Measurements from ENCODE around the gene SLC22A23.
"Not testable (repeated sequence)": the region's sequence is repeated elsewhere in the genome, so short reads cannot be mapped to it uniquely, and the experiment has no call there.

Gene SLC22A23

DNA sequence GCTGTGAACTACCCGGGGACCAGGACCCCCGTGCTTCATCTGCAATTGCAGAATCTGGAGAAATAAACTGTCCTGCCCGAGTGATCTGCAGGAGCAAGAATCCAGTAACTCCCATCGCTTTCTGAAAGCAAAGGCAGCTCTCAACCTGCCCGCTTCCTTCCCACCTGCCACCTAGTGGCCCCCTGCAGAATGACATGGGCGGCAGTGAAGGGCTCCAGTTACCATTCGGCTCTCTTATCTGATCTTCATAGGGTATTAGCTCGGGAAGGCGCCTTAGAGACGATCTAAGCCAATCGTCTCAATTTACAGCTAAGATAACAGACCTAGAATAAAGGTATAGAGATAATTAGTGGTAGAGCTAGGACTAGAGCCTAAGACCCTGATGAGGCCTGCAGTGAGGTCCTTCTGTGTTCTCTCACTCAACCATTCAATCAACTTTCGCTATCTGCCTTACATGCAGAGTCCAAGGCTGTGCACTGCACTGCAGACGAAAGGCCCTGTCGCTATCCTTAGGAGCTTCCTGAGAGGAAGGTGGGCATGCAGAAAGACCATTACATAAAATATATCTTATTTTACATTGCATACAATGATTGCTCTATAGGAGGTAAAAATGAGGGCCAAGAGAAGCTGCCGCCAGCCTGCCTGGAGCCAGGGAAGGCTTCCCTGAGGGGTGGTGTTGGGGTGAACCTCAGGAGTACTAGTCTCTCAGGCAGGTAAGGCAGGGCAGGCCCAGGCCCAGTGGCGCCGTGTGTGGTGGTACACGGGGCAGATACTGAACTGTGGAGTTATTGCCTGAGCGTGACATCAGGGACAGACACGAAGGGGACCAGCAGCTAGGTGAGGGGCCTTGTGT, 205.2 kb downstream of the SLC22A23 start:
- Histone ChIP-seq H3K9ac (ENCODE audit: low read depth, low read length) (no peak overlapping the region), H3K4me1 (ENCODE audit: control insufficient read depth, insufficient read depth, low read length) (peaks cover 17% of the 10 kb centered on the region), H3K4me3 (ENCODE audit: low read depth, low read length) (no peak overlapping the region), H3K27me3 (ENCODE audit: control insufficient read depth, insufficient read depth, low read length) (peaks cover 3% of the 10 kb centered on the region; the same call in 1 of the 2 replicates), H3K9me3 (ENCODE audit: control insufficient read depth, insufficient read depth, low read length) (no peaks in the 10 kb centered on the region), H3K36me3 (ENCODE audit: control insufficient read depth, insufficient read depth, low read length) (no peaks in the 10 kb centered on the region), H3K27ac (ENCODE audit: low read depth, low read length) (no peak overlapping the region)

DNA sequence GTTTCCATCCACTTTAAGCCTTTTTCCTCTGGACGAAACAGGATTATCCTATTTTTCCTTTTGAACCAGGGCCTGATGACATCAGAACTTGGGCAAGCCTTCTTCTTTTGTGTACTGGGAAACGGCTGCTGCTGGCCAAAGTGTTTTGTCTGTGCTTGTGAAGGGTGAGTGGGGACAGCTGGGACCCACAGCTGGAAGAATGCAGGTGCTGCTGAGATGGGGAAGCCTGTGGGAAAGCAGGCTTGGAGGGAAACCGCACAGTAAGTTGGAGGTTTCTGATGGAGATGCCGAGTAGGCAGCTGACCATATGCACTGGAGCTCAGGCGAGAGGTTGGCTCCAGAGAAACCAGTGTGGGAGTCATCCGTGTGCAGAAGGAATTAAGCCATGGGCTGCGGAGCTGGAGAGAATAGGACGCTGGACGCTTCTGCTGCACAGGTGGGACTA, 206.6 kb downstream of the SLC22A23 start:
- Histone ChIP-seq H3K36me3 (ENCODE audit: control insufficient read depth, insufficient read depth, low read length) (no peaks in the 10 kb centered on the region), H3K4me1 (ENCODE audit: control insufficient read depth, insufficient read depth, low read length) (peaks cover 17% of the 10 kb centered on the region), H3K9me3 (ENCODE audit: control insufficient read depth, insufficient read depth, low read length) (no peaks in the 10 kb centered on the region), H3K9ac (ENCODE audit: low read depth, low read length) (no peak overlapping the region), H3K4me3 (ENCODE audit: low read depth, low read length) (no peak overlapping the region), H3K27me3 (ENCODE audit: control insufficient read depth, insufficient read depth, low read length) (peaks cover 3% of the 10 kb centered on the region; the same call in 1 of the 2 replicates), H3K27ac (ENCODE audit: low read depth, low read length) (no peak overlapping the region)

DNA sequence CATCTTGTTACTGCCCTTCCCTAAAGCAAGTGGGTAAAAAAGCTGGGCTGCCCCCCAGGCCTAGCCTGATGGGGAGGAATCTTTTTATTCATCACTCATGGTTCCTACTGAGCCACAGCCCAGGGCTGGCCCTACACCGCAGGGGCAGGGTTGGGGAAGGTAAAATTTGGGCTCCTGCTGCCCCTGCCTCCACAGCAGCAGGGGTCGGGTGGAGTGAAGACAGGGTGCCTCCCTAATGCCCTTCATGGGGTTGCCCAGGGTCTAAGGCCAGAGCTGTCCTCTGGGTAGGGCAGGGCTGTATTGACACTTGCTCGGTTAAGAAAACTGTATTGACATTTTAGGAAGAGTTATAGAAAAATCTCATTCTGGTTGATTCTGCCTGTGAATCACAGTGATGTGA, 207.0 kb downstream of the SLC22A23 start:
- Histone ChIP-seq H3K9ac (ENCODE audit: low read depth, low read length) (no peak overlapping the region), H3K27me3 (ENCODE audit: control insufficient read depth, insufficient read depth, low read length) (peaks cover 3% of the 10 kb centered on the region; the same call in 1 of the 2 replicates), H3K4me3 (ENCODE audit: low read depth, low read length) (no peak overlapping the region), H3K27ac (ENCODE audit: low read depth, low read length) (no peak overlapping the region), H3K4me1 (ENCODE audit: control insufficient read depth, insufficient read depth, low read length) (peaks cover 17% of the 10 kb centered on the region), H3K9me3 (ENCODE audit: control insufficient read depth, insufficient read depth, low read length) (no peaks in the 10 kb centered on the region), H3K36me3 (ENCODE audit: control insufficient read depth, insufficient read depth, low read length) (no peaks in the 10 kb centered on the region)

DNA sequence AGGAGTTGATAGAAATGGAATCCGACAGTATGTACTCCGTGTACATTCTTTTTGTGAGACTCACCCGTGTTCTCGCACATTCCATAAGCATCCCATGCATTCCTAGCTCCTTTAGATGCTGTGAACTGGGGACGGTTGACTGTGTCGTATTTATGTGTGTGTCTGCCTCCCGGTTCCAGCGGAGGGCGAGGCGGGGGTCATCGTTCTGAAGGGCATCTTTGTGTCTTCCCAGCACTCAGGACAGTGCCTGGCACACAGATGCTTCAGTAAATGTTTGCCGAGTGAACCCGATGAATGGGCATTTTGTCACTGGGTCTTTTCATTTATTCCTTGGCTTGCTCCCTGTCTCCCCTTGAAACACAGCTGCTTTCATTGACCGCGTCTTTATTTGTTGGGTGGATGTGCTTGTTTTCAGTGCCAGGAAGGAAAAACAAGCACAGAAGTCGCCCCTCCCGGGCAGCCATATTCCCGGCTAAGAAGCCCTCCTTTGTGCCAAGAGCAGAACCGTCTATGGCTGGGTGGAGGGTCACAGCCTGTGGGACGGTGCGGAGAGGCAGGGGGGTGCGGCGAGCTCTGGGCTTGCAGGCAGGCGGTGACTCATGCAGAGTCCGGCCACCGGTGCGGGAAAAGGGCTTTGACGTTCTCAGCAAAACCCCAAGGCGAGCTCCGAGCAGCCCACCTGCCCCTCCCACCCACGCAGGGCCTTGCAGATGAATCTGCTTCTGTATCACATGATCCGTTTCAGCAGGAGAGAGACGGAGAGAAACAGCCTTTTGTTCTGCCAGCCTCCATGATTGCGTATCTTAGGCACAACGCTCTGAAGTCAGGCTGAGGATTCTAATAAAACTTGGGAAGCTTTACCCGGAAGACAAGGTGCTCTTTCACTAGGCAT, 209.3 kb downstream of the SLC22A23 start:
- H3K36me3 ChIP-seq (ENCODE audit: control insufficient read depth, insufficient read depth, low read length): no peaks in the 10 kb centered on the region
- H3K4me3 ChIP-seq (ENCODE audit: low read depth, low read length): no peak overlapping the region
- H3K27ac ChIP-seq (ENCODE audit: low read depth, low read length): peak overlapping the region; percentile 21
- H3K9me3 ChIP-seq (ENCODE audit: control insufficient read depth, insufficient read depth, low read length): no peaks in the 10 kb centered on the region
- peaks cover 17% of the 10 kb centered on the region for H3K4me1 ChIP-seq (ENCODE audit: control insufficient read depth, insufficient read depth, low read length)
- H3K9ac ChIP-seq (ENCODE audit: low read depth, low read length): peak overlapping the region; percentile 15; the same call in 1 of the 2 replicates
- peaks cover 3% of the 10 kb centered on the region; the same call in 1 of the 2 replicates for H3K27me3 ChIP-seq (ENCODE audit: control insufficient read depth, insufficient read depth, low read length)

DNA sequence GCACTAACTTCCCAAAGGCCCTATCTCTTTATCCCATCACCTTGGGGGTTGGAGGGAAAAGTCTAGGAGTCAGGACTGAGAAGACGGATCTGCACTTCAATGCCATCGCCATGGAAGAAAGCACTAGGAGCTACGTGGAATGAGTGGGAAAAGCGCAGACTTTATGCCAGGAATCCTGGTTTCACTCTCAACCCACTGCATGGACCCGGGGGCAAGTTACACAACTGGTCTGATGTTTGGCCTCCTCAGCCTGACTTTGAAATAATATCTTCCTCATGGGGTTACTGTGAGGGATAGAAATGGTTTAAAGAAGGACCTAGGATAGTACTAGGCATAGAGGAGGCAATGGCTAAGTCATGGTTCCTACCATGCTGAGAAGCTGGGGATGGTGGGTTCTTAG, 211.6 kb downstream of the SLC22A23 start:
- Histone ChIP-seq H3K9ac (ENCODE audit: low read depth, low read length) (no peak overlapping the region), H3K27ac (ENCODE audit: low read depth, low read length) (no peak overlapping the region), H3K27me3 (ENCODE audit: control insufficient read depth, insufficient read depth, low read length) (no peaks in the 10 kb centered on the region), H3K36me3 (ENCODE audit: control insufficient read depth, insufficient read depth, low read length) (no peaks in the 10 kb centered on the region), H3K4me1 (ENCODE audit: control insufficient read depth, insufficient read depth, low read length) (peaks cover 11% of the 10 kb centered on the region), H3K4me3 (ENCODE audit: low read depth, low read length) (no peak overlapping the region), H3K9me3 (ENCODE audit: control insufficient read depth, insufficient read depth, low read length) (no peaks in the 10 kb centered on the region)

DNA sequence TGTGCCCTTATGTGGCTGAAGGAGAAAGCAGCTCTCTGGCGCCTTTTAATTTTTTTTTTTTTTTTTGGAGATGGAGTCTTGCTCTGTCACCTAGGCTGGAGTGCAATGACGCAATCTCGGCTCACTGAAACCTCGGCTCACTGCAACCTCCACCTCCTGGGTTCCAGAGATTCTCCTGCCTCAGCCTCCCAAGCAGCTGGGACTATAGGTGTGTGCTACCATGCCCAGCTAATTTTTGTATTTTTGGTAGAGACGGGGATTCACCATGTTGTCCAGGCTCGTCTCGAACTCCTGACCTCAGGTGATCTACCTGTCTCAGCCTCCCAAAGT, 212.1 kb downstream of the SLC22A23 start:
- H3K27ac ChIP-seq (ENCODE audit: low read depth, low read length); H3K27me3 ChIP-seq (ENCODE audit: control insufficient read depth, insufficient read depth, low read length); H3K9ac ChIP-seq (ENCODE audit: low read depth, low read length); H3K4me3 ChIP-seq (ENCODE audit: low read depth, low read length); H3K9me3 ChIP-seq (ENCODE audit: control insufficient read depth, insufficient read depth, low read length); H3K36me3 ChIP-seq (ENCODE audit: control insufficient read depth, insufficient read depth, low read length): not testable (repeated sequence)
- H3K4me1 ChIP-seq (ENCODE audit: control insufficient read depth, insufficient read depth, low read length): peaks cover 11% of the 10 kb centered on the region

DNA sequence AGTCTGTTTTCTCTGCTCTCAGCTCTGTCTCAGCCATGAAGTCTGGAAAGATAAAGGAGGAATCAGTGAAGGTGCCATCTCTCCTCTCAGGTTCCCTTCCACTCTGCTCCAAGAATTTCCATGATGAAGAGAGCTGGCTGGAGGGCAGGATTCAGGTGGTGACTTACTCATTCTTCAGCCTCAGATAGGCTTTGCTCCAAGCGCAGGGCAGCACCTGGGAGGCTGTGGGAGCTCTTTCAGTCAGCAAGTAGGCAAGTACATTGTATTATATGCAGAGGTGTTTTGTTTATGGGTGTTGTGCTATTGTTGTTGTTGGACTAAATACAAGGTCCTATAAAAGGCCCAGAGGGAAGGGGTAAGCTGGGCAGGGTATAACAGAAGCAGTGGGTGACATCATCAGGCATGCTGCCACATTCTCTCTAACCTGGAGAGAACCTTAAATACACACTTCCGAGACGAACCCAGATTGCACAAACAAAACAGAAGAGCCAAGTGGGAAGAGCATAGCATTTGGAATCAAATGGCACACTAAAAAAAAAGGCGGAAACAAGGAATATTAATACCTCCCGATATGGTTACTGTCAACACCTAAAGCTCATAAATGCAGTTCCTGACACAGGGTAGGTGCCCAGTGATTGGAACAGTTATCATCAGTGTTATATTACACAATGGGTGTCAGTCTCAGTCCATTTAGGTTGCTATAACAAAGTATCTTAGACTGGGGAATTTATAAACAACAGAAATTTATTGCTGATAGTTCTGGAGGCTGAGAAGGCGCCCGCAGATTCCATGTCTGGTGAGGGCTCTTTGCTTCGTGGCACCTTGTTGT, 212.6 kb downstream of the SLC22A23 start:
- Histone ChIP-seq H3K9me3 (ENCODE audit: control insufficient read depth, insufficient read depth, low read length) (no peaks in the 10 kb centered on the region), H3K27me3 (ENCODE audit: control insufficient read depth, insufficient read depth, low read length) (no peaks in the 10 kb centered on the region), H3K4me1 (ENCODE audit: control insufficient read depth, insufficient read depth, low read length) (peaks cover 11% of the 10 kb centered on the region), H3K9ac (ENCODE audit: low read depth, low read length) (no peak overlapping the region), H3K27ac (ENCODE audit: low read depth, low read length) (no peak overlapping the region), H3K4me3 (ENCODE audit: low read depth, low read length) (no peak overlapping the region), H3K36me3 (ENCODE audit: control insufficient read depth, insufficient read depth, low read length) (no peaks in the 10 kb centered on the region)

DNA sequence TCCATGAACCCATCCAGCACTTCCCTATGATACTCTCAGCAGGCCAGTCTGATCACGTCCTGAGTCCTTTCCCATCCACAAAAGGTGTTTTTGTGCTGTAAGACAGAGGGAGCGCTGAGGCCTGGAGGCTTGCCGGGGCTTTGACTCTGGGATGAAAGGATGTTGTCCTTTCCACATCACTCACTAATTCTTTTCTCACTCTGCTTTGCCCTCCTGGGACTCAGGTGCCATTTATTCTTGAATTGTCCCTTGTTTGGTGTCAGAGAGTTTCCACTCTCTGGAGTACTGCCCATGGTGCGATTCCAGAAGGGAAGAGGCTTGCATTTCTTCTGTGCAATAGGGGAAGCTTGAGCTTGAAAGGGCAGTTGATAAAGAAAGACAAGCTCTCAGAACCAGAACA, 214.1 kb downstream of the SLC22A23 start:
- no peak overlapping the region for H3K4me3 ChIP-seq (ENCODE audit: low read depth, low read length)
- no peaks in the 10 kb centered on the region for H3K9me3 ChIP-seq (ENCODE audit: control insufficient read depth, insufficient read depth, low read length)
- peaks cover 6% of the 10 kb centered on the region for H3K4me1 ChIP-seq (ENCODE audit: control insufficient read depth, insufficient read depth, low read length)
- H3K27me3 ChIP-seq (ENCODE audit: control insufficient read depth, insufficient read depth, low read length): no peaks in the 10 kb centered on the region
- H3K27ac ChIP-seq (ENCODE audit: low read depth, low read length): no peak overlapping the region
- H3K36me3 ChIP-seq (ENCODE audit: control insufficient read depth, insufficient read depth, low read length): no peaks in the 10 kb centered on the region
- no peak overlapping the region for H3K9ac ChIP-seq (ENCODE audit: low read depth, low read length)

DNA sequence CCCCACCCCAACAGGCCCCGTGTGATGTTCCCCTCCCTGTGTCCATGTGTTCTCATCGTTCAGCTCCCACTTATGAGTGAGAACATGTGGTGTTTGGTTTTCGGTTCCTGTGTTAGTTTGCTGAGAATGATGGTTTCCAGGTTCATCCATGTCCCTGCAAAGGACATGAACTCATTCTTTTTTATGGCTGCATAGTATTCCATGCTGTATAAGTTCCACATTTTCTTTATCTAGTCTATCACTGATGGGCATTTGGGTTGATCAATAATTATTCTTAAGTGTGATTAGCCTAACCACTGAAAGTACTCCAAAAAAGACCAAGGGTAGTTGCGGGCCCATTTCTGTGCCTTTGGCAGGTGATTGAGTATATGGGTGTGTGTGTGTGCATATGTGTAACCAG, 215.1 kb downstream of the SLC22A23 start:
- H3K36me3 ChIP-seq (ENCODE audit: control insufficient read depth, insufficient read depth, low read length); H3K9me3 ChIP-seq (ENCODE audit: control insufficient read depth, insufficient read depth, low read length); H3K4me1 ChIP-seq (ENCODE audit: control insufficient read depth, insufficient read depth, low read length); H3K27me3 ChIP-seq (ENCODE audit: control insufficient read depth, insufficient read depth, low read length); H3K27ac ChIP-seq (ENCODE audit: low read depth, low read length); H3K9ac ChIP-seq (ENCODE audit: low read depth, low read length); H3K4me3 ChIP-seq (ENCODE audit: low read depth, low read length): not testable (repeated sequence)

DNA sequence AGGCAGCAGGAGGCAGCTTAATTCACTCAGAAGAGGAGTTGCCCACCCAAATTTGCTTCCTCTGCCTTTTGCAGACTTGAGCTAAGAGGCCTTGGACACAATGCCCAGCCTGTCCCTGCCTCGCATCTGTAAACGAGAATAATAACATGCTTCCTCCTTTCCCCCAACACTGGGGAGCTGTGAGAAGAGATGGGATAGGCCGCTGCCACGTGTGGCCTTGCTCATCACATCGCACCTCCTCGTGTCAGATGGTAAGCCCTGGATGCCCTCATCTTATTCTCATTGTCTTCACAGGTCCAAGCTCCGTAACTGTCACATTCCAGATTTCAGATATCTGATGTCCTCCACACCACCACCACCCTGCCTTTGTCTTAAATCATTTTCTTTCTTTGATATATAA, 216.3 kb downstream of the SLC22A23 start:
- Histone ChIP-seq H3K4me3 (ENCODE audit: low read depth, low read length) (no peak overlapping the region), H3K9me3 (ENCODE audit: control insufficient read depth, insufficient read depth, low read length) (no peaks in the 10 kb centered on the region), H3K27me3 (ENCODE audit: control insufficient read depth, insufficient read depth, low read length) (no peaks in the 10 kb centered on the region), H3K4me1 (ENCODE audit: control insufficient read depth, insufficient read depth, low read length) (peaks cover 1% of the 10 kb centered on the region; the same call in 1 of the 2 replicates), H3K36me3 (ENCODE audit: control insufficient read depth, insufficient read depth, low read length) (no peaks in the 10 kb centered on the region), H3K9ac (ENCODE audit: low read depth, low read length) (no peak overlapping the region), H3K27ac (ENCODE audit: low read depth, low read length) (no peak overlapping the region)

Measured in HUES48 (cell line).